NCI-H1436 treated with DMSO at 0.1 percent for 48 hours (cell line): ENCODE results near the gene OTUD3.
A peak's percentile ranks its signal among the peaks of the same experiment; 100 is the strongest.
"Not testable (repeated sequence)": the region's sequence is repeated elsewhere in the genome, so short reads cannot be mapped to it uniquely, and the experiment has no call there.

ENCODE experiments used
- DNase-seq: peaks from one replicate; lab custom pipeline; 2025; lab: John Stamatoyannopoulos, UW

OTUD3 gene

DNA sequence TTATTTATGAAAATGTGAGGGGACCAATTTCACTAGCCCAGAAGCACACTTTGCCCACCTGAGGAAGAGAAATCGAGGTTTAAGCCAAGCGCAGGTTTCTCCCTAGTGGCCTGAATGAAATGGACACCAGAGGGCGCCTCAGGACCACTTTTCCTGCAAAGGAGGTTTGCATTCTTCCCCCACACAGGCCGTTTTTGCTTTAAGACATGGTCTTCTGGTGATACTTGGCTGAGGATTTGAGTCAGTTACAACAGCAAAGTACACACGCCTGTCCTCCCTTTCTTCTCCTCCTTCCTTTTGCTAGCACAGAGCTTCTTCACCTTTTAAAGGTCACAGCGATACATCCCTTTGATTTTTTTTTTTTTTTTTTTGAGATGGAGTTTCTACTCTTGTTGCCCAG is 35.9 kb downstream of the OTUD3 start:
- peak; percentile 16 for DNase-seq

DNA sequence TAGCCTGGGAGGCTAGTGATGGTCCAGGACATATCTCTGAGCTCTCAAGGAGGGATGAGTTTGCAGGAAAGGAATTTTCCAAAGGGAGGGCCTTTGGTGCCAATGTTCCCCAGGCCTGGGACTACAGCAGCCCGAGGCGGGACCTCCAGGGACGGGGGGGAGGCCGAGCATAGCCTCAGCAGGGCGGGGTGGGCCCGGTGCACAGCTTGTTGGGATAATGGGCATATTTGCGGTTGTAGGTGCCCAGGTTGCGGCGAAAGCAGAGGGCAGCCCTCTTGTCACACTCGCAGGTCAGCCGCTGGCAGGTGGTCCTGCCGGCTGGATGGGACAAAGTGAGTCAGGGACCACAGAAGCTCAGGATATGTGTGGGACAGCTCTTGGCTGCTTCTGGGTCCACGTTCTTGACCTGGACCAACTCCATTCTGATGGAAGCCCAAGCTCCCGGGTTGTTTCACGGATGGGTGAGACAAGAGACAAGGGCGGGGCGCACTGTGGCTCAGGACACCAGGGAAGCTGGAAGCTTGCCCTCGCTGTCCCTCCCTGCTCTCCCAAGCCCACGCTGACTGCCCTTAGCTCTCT is 38.0 kb downstream of the OTUD3 start:
- no peak for DNase-seq

DNA sequence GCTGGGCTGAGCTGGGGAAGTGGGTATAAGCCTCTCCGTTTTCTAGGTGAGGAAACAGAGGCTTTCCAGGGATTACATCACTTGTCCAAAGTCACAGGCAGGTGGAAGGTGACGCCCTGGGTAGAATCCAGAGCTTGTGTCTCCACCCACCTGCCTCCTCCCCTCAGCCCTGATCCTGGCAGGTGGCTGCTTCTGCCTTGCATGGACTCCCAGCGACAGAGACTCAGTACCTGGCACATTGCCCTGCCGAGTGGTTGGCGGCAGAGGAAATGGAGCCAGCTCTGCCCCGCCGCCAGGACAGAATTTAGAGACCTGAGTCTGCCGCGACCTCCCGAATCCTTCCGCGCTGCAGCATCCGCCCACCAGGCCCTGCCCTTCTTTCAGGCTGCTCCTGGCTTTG is 39.1 kb downstream of the OTUD3 start:
- no peak for DNase-seq

DNA sequence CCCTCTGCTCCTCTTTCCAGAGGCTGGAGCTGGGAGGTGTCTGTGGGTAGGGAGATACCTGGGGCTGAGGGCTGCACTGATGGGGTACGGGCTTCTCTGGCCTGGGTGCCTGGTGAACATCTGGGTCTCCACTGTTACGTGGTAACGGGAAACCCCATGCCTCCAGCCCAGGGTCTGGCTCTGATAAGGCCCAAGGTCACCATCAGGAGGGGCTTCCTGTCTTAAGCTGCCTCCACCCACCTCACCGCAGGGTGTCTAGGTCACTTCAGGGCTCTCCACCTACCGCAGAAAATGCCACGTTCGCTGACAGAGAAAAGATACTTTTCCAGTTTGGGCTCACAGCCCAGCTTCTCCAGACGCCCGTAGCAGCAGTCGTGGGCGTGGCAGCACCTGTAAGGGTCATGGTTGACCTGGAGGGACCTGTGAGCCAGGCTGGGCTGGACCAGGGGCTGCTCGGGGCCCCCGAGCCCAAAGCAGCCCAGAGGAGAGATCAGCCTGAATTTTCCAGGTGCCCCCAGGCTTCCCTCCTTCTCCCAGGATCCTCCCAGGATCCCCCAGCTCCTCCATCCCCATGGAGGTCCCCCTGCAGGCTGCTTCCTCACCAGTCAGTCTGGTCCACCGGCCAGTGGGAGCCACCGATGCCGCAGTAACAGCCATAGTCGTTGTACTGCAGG is 40.0 kb downstream of the OTUD3 start:
- no peak for DNase-seq

DNA sequence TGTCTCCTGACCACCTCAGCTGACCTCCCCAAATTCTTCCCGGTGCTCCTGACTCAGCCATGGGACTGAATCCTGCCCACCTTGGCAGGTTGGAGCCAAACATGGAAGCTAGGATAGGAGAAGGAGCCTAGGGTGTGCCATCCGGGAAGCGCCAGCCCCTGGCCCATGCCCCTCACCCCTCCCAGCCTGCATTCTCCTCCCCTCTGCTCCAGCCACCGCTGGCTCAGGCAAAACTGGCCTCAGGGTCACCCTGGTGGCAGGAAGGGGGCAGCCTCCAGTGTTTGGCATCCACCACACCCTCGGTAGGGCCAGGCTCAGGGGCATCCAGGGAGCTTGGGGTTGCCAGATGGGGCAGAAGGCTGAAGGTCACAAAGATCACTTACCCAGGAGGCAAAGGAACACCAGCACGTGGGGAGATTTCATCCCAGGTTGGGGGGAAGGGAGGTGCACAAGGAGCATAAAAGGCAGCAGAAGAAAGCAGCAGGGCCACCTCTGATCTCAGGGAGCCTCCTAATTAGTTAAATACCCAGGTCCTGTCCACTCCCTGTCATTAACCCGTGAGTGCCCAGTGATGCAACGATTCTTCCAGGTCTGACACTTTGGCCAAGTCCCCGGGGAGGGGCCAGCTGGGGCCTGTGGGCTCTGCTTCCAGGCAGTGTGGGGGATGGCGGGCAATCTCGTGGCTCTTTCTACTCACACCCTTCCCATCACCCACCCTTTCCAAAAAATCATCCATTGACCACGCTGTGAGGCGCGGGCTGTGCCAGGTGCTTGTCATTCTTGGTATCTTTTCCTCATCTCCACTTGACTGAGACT is 41.1 kb downstream of the OTUD3 start, which contains the start of gene PLA2G2E:
Gene PLA2G2E (minus strand): TSS at position 481 of the 816 bp plus-strand sequence. CDS start 58 bp downstream, at position 423.
- no peak for DNase-seq

DNA sequence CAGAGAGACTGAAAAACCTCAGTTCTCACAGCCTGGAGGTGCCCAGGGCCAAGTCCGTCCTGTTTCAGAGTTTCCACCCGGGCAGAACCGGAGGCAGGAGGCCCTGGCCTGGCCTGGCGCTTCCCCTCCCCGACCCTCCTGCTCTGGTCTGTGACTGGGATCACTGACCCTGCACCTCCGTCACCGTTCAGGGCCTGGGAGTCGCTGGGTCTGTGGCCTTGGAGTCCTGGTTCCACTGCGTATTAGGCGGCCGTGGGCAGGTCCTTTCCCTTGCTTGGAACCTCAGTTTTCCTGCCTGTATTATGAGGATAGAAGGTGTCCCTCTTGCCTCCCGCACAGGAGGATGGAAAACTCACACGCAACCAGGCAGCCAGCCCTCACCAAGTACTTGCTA is 41.8 kb downstream of the OTUD3 start:
- DNase-seq: no peak

DNA sequence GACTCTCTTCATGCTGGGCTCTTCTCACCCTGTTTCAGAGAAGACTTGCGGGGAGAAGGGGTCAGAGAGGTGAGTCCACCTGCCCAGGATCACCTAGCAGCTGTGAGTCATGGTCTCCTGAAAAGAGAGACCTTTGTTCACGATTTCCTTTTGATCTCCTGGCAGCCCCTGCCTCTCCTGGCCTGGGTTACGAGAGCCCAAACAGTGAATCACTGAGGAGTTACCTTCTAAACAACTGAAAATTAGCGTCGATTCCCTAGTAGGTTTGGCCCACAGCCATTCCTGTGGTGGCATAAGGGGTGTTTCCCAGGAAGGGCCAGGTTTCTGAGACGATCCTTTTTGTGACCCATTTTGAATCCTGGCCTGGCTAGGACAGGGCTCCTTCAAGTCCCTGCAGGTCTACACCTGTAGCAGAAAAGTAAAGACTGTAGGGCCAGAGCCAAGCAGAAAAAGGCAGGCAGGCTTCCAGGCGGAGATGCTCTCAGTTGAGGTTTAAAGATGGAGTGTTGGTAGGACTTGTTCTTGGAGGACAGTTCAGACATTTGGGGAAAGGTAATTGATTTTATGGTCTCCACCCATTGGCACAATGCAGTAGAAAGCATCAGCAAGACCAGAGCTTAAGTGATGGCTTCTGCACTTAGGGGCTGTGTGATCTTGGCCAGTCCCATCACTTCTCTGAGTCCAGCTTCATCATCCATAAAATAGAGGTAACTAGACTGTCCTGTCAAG is 43.3 kb downstream of the OTUD3 start:
- no peak for DNase-seq

DNA sequence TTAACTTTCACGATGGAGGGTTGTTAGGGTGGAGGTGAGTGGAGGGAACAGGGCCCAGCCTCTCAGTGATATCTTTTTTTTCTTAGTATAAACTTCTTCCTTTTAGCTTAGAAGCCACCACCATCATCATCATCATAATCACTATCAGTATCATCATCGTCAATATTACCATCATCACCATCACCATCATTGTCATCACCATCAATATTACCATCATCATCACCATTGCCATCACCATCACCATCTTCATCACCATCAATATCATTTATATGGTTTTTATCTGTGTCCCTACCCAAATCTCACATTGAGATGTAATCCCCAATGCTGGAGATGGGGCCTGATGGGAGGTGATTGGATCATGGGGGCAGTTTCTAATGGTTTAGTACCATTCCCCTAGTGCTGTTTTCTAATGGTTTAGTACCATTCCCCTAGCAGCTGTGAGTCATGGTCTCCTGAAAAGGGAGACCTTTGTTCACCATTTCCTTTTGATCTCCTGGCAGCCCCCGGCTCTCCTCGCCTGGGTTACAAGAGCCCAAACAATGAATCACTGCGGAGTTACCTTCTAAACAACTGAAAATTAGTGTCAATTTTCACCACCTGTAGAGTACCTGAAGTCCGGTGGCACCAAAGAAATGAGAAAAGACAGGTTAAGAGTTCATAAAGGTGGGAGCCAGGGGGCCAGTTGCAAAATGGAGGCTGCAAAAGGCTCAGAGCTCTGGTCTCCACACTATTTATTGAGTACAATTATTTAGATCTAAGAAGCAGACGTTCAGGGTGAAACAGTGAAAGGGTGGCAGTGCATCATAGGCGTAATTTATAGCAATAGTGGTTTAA is 44.3 kb downstream of the OTUD3 start:
- DNase-seq: no peak

DNA sequence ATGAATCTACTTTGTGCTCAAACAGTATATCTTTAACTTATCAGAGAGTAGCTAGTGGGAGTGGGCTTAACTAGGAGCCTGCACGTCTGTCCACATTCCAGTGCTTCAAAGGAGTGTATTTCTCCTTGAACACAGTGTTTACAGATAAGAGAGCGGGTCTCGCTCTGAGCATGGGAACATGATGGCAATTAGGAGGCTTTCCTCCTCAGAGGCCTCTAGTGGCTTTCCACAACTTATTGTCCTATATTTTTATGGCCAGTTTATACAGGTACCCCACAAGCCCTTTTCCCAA is 44.9 kb downstream of the OTUD3 start:
- DNase-seq: not testable (repeated sequence)

DNA sequence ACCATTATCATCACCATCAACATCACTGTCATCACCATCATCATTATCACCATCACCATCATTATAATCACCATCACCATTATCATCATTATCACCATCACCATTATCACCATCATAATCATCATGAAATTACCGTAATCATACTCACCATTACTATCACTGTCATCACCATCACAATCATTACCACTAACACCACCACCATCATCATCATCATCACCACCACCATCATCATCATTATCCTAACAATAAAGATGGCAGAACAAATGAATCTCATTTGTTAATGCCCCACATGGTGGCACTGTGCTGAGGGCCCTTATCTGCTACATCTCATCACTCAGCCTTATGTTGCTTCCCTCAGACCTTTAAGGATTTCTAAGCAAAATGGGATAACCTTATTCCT is 50.7 kb downstream of the OTUD3 start:
- no peak for DNase-seq

DNA sequence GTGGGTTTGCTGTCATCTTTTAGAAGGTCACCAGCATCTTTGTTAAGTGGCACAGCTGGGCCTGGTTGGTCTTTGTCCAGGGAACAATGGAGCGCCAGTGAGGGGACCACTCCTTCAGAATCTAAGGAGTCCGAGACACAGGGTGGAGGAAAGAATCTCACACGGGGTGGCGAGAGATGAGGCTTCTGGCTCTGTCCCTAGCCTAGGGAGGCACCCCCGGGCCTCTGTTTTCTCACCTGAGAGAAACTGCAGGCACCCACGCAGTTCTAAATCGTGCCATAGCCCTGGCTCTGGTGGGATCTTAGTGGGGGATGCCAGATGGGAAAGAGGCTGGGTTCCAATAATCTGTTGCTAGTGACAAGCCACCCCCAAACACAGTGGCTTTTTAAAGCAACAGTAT is 52.1 kb downstream of the OTUD3 start:
- DNase-seq: no peak

DNA sequence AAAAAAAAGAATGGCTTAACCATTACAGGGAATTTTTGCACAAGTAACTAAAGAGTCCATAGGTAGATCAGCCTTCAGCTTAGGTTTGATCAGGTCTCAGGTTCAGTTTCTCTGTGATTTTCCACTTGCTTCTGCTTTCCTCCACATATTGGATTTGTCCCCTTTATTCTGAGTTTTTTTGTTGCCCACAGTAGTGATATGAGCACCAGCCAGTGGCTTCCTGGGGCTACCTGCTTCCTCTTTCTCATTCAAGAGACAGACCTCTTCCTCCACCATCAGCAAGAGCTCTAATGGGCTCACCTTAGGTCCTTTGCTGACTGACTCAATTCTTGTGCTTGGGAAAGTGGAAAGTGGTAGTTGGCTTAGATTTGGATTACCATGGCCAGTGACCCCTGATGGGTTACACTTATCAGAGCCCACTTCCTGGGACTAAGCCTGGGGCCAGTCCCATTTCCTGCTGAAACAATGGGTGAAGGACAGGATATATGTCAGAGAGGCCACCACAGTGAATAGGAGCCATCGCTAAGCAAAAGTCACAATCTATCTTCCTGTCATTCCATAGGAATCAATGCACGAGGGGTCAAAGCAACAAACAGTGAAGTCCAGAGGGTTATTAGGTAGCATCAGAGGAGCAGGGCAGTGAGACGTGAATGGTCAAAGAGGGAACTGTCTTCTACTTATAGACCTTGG is 54.0 kb downstream of the OTUD3 start:
- DNase-seq: no peak

DNA sequence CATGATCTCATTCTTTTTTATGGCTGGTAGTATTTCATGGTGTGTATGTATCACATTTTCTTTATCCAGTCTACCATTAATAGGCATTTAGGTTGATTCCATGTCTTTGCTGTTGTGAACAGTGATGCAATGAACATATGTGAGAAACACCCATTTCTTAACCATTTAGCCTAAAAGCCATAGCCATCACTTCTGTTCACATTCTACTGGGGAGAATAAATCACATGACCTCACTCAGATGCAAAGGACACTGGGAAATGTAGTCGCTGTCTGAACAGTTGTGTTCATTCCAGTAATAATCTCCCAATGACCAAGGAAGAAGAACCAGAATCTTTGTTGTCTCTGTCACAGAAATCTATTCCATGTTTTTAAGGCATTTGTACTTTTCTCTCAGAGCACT is 56.3 kb downstream of the OTUD3 start:
- no peak for DNase-seq

DNA sequence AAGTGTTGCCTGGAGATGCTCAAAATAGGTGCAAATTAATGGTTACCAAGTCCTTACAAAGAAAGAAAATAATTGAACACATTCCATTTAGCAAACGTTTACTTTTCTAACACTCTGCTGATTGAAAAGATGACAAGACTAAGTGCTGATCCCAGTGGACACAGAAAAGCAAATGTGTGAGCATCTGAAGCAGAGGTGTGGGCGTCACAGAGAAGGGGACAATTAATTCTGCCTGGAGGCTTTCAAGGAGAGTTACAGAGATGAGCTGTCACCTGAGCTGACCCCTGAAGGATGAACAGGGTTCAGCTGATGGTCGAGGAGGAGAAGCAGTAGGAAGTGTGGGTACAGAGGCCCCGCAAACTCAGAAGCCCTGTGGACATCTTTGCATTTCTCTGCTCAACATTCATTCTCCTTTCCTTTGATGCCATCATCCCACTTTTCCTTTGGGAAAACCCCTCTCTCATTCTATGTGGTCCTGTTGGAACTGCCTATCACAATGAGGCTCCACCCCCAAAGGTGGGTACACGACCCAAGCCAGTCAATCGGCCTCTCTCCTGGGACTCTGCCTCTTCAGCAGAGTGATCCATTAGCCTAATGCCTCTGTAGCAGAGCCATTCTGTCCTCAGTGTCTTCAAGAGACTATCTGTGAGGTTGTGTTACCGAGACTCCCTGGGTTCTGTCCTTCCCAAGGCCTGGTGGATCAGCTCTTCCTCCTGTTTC is 58.5 kb downstream of the OTUD3 start:
- peak; percentile 71 for DNase-seq

DNA sequence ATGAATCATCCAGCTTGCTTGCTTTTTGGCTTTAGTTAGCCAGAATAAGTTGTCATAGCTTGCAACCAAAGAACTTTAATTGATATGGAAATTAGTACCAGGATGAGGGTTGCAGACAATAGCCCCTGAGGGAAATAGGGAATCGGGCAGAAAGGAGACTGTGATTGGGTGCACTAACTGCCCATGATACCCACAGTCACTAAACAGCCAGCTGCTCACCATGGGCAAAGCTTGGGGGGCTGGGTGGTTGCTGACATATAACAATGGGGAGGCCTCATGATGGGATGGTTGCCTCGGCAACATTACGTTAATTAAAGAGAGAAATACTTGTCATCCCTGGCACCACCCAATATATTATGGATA is 59.0 kb downstream of the OTUD3 start:
- DNase-seq: peak; percentile 48

DNA sequence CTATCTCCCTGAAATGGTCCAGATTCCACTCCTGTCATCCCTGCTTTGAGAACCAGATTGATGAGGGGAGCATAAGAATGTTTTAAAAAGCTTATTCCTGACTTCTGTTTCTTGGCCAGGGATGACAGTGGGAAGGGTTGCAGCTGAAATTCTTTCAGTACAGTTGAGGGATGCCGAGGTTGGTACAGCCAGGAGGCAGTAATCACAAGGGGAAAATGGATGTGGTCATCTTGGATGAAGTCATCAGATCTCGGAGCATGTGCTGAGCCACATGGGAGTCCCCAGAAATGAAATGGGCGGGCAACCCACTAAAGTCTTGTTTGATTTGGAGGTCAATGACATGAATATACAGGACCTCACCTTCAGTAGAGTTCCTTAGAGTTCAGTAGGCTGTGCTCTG is 59.9 kb downstream of the OTUD3 start:
- DNase-seq: no peak

DNA sequence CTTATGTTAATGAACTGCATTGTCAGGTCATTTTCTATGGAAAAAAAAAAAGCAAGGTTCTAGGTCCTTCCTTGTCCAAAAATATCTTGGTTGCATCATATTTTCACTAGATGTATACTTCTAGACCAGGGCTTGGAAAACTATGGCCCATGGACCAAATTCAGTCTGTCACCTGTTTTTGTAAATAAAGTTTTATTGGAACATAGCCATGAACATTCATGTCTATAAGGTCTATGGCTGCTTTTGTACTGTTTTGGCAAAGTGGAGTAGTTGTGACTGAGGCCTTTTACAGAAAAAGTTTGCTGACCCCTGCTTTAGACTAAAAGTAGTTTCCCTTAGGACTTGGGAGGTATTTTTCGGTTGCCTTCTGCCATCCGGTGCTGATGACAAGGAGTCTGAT is 60.5 kb downstream of the OTUD3 start:
- DNase-seq: no peak

DNA sequence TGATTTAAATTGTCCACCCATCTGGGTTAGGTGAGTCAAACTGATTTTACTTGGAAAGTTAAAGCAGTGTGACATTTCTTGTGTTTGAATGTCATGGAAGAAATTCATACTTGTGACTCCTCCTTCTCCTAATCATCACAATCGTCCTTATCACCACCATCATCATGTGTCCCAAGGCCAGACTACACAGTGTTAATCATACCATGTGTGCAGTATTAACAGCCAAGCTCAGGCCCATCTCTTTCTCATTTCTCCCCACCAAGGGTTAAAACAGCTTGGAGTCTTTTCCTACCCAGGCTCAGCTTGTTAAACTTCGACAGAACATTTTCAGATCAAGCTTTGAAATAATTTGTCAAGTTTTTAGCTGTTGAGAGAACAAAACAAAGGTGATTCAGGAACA is 63.7 kb downstream of the OTUD3 start:
- no peak for DNase-seq

DNA sequence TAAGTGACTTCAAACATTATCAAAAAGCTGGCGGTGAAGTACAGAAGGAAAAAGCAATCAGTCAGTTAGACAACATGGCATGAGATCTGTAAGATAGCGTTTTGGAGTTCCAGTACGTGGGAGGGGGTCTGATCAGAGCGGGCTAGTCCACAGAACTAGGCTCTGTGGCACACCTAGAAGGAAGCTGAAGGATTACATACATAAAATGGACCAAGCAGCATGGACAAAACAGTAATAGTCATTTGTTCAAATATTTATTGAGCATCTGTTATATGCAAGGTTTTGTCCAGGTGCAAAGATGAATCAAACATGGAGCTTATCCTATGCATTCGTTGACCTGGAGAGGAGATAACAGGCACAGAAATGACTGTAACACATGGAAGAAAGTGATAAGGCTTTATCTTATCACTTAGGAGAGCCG is 64.1 kb downstream of the OTUD3 start:
- DNase-seq: no peak

DNA sequence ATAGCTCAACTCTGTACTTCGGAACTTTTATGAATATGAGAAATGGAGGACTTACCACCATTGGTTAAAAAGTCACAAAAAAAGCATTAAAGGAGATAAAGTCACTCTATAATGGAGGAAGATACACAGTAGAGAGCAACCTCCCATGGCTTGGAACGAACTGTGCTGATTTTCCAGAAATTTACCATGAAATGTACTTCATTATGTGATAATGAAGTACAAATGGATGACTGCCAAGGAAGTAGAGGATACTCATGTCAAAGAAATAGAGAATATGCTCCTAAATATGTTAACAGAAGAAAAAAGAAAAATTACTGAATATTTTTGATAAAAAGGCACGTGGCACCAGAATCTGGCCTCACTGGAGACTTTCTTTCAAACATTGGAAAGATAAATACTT is 64.8 kb downstream of the OTUD3 start:
- no peak for DNase-seq

DNA sequence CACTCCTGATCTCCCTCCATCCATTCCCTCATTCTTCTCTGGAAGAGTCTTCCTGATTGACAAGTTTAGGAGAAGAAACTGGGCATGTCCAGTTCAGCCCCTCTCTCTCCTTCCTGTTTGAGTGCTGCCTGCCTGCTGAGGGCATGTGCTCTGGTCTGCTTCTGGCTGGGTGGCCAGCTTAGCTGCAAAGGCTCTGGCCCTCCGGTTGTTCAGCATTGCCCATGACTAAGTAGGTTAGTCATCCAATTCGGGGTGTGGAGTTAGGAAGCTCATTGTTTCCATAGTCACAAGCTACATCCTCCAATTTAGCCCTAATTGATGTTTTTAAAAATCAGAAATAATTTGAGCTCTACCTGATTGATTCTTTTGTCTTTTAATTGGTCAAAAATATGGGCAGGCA is 66.8 kb downstream of the OTUD3 start:
- DNase-seq: no peak
